GM18951 (cell line): Measurements from ENCODE around the gene ARL4C.

Experiments
- POLR2A ChIP-seq: IDR thresholded peaks from 4 replicates; pipeline ENCODE4 v1.6.1; 2011; ENCODE audit warnings: mild to moderate bottlenecking; ENCODE audit not compliant: insufficient read length, insufficient read depth; ENCODE audit errors: extremely low read depth
- in situ Hi-C: fragments of 300-500 bp; cut with MboI; formaldehyde crosslinking; loops from one replicate; pipeline ENCODE4 v1.12.0; 2022; ENCODE audit warnings: low sequenced_read_pairs, mixed read lengths, inconsistent platforms; ENCODE audit not compliant: unreplicated experiment

The ARL4C gene

DNA sequence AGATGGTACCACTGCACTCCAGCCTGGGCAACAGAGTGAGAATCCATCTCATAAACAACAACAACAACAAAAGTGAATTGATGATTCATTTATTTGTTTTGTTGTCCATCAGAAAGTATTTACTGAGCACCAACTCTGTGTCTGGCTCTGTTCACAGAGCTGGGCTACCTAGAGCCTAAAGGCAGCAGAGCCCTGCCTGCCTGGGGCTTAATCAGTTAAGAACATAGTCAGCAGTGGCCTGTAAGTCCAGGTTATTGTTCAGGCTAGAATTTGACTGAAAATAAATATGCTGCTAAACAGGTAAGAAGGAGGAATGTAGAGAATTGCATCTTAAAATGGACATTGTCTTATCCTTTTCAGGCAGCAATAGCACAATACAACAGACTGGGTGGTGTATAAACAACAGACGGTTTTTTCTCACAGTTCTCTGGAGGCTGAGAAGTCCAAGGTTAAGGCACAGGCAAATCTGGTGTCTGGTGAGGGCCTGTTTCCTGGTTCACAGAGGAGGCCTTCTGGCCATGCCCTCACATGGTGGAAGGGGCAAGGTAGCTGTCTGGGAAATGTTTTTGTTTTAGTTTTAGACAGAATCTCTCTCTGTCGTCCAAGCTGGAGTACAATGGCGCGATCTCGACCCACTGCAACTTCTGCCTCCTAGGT is 22.2 kb upstream of the ARL4C start:
- TF ChIP-seq POLR2A = no peak
- in situ Hi-C loops = no loop called here

DNA sequence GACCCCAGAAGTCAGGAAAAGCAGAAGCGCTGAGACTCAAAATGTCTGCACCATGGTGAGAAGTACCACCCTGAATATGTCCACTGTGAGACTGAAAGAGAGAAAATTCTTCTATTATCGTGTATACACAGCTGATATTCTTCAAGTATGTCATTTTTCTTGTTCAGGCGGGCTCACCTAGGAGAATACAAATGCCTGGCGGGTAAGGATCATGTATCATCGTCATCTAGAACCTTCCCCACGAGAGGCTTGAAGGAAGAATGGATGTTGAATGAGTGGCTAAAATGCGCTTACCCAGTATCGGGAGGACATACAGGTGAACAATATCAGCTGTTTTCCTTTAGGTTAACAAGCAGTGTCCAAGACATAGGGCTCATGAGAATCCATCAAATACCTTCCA is 21.1 kb upstream of the ARL4C start:
- in situ Hi-C loops = no loop called here
- TF ChIP-seq POLR2A = no peak

DNA sequence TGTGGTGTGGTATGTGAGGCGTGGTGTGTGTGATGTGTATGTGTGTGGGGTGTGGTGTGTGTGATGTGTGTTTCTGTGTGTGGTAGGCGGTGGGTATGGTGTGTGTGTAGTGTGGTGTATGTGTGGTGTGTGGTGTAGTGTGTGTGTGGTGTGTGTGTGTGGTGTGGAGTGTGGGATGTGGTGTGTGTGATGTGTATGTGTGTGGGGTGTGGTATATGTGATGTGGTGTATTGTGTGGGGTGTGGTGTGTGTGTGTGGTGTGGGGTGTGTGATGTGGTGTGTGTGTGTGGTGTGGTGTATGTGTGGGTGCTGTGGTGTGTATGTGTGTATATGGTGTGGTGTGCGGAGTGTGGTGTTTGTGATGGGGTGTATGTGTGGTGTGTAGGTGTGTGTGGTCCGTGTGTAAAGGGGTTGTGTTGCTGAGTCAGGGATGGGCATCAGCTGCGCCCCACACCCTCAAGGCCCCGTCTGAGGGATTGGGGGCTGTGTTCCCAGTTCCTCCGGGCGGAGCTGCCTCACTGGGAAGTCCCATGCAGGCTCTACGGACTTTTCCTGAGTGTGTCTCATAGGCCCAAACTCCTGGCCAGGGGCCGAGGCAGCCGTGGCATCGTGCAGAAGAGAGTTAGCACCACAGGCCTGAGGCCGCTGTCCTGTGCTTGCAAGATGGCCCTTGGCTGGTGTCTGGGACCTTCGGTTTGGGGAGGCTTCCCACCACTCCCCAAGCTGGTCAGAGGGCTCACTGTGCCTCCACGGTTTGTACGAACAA is 18.2 kb upstream of the ARL4C start:
- TF ChIP-seq POLR2A = no peak
- in situ Hi-C loops = no loop called here

DNA sequence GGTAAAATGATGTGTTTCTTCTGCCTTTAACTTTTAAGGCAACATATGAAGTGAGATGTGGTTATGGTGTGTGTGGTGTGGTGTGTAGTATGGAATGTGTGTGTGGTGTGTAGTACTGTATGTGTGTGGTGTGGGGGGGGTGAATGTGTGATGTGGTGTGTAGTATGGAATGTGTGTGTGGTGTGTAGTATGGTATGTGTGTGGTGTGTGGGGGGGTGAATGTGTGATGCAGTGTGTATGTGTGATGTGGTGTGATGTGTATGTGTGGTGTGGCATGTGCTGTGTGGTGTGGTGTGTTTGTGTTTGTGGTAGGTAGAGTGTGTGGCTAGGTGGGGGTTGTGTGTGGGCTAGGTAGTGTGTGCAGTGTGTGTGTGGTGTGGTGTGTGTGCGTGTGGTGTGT is 17.2 kb upstream of the ARL4C start:
- no peak for TF ChIP-seq POLR2A
- in situ Hi-C loops = no loop called here

DNA sequence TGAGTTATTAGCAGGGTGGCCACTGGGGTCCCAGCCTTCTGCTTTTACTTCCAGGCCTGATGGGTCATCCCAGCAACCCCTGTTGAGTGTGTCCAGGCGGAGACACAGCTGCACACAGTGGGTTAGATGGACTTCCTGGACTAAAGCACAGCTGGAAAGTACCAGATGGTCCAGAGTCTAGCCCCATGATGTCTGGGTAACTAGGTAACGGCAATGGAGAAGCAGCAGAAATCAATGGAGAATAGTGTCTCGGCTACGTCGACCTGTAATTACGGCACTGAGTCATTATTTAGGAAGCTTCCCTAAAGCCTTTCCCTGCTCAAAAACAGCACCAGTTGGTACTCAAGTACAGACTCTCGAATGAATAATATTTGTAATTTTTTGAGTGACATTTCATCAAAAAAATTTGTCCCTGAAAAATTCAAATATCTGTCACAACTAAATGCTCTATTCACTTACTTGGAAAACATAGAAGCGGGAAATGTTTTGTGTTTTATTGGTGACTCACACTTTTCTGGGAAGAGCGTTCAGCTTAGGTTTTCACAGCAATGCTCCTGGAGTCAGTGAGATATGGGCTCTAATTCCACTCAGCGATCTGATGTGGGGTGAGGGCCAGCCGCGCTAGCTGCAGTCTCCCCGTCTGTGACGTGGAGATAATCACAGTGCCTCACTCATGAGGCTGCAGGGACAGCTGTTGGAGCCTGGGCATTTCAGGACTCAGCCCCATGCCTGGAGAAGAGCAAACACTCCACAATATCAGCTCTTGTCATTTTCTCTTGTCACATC is 16.2 kb upstream of the ARL4C start:
- TF ChIP-seq POLR2A = no peak
- in situ Hi-C loops = no loop called here

DNA sequence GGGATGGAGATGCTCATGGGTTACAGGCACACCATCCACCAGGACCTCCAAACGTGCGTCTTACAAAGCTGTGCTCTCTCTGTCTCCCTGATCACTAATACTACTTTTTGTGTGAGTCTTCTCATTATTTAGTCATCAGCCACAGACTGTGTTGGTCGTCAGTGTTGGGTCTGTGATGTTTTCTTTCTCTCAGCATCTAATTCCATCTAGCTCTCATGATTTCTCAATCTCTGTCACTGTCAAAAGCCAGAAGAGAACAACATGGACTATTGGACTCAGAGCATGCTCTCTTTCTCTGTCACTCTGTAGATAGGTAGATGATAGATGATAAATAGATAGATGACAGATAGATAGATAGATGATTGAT is 6.0 kb upstream of the ARL4C start:
- in situ Hi-C loops = loop anchor here (10.0 kb wide), 1 partner anchor 368 kb away; no protein-coding TSS in a partner anchor
- TF ChIP-seq POLR2A = no peak

DNA sequence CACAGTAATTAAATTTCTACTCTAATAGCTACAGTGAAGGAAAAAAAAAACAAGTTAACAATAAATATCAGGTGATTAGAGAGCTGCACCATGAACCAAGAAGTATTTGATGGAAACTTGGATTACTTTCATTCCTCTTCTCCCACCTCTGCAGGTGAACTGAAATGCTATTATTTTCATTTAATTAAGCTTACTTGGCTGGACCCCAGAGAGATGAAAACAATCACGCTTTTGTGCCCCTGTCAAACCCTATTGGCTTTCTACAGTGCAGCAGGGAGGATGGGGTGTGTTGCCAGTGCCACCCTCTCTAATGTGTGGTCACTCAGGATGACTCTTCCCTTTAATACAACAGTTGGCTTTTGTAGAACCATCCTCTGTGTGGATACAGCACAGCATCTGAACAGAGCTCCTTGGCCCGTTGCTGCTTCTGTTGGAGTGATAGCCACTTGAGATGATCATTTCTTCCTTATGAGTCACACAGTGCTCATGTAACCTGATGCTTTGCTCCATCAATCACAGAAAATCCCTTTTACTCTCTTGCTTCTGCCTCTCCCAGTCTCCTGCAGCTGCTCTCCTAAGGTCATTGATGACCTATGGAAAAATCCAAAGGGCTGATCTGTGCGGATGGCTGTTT is 5.5 kb upstream of the ARL4C start:
- in situ Hi-C loops = loop anchor here (10.0 kb wide), 1 partner anchor 368 kb away; no protein-coding TSS in a partner anchor
- no peak for TF ChIP-seq POLR2A

DNA sequence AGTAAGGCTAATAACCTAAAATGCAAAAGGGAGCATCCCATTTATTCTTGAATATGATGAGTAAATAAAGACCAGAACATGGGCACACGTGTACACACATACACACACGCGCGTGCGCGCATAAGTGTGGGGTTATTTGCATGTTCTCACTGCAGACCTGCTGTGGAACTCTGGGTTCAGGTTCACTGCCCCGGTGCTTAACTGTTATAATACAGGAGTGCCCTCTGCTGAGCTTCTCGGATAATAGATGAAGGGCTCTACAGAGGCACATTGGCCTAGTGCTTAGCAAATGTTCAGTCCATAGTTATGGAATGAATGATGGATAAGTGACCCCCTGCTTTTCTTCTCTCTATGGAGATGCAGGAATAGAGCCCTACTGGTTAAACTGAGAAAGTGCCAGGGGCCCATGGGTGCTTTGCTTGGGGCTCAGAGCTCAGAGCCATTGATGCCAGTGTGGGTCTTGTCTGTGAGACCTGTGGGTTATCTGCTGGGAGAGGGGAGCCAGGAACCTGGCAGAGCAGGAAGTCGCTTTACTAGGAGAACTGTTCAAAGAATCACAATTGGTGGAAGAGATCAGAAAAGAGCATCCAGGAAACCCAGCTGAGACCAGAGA is 3.6 kb upstream of the ARL4C start:
- TF ChIP-seq POLR2A = no peak

DNA sequence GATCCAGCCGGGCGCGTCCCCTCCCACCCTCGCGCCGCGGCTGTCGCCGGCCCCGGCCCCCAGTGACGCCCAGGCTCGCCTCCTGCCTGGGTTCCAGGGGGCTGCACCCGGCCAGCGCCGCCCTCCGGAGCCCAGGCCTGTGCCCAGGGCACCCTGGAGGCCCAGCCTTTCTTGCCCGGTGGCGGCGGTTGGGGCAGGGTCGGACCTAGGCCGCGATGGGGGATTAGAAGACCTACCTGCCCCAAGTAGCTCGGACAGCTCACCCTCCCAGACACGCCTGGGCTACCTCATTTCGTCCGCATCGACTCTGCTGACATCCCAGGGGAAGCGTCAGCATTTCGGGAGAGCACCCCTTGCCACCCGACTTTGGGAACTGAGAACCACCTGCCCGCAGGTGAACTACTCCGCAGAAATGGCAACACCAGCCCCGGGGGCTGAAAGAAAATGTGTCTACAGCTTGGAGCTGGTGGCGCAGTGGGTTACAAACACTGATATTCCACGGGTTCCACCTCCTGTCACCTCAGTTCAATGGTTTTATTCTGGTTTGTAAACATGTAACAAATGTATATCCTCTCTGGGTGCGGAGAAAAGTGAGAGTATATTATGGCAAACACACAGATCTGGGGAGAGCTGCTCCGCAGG is 834 bp upstream of the ARL4C start:
- in situ Hi-C loops = loop anchor here (10.0 kb wide), 1 partner anchor 213 kb away; no protein-coding TSS in a partner anchor
- TF ChIP-seq POLR2A = no peak

More for the DNA sequence above, 3.6 kb upstream of the ARL4C start:
- in situ Hi-C loops = loop anchor here (10.0 kb wide), 1 partner anchor 366 kb away; no protein-coding TSS in a partner anchor

DNA sequence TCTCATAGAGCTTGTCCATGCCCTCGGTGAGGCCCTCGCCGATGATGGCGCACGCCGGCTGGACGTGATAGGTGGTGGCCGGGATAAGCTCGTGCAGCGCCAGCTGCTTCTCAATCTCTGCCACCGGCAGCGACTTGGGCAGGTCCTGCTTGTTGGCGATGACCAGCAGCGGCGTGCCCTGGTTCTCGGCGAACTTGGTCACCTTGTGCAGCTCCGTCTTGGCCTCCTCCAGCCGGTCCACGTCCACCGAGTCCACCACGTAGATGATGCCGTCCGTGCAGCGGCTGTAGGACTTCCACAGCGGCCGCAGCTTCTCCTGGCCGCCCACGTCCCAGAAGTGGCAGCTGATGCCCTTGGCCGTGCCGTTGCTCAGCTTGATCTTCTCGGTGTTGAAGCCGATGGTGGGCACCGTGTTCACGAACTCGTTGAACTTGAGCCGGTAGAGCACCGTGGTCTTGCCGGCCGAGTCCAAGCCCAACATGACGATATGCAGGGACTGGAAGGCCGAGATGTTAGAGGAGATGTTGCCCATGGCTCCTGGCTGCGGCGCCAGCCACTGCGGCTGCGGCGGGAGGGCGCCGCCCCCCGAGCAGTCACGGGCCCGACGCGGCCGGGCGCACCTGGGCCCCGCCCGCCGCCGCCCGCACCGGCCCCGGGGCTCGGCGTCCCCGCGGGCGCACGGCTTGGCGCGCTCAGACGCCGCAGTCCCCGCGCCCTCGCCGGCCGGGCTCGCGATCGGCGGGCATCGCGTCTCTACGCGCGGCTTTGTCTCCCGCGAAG is 636 bp downstream of the ARL4C start:
- no peak for TF ChIP-seq POLR2A
- in situ Hi-C loops = loop anchor here (10.0 kb wide), 1 partner anchor 211 kb away; no protein-coding TSS in a partner anchor

DNA sequence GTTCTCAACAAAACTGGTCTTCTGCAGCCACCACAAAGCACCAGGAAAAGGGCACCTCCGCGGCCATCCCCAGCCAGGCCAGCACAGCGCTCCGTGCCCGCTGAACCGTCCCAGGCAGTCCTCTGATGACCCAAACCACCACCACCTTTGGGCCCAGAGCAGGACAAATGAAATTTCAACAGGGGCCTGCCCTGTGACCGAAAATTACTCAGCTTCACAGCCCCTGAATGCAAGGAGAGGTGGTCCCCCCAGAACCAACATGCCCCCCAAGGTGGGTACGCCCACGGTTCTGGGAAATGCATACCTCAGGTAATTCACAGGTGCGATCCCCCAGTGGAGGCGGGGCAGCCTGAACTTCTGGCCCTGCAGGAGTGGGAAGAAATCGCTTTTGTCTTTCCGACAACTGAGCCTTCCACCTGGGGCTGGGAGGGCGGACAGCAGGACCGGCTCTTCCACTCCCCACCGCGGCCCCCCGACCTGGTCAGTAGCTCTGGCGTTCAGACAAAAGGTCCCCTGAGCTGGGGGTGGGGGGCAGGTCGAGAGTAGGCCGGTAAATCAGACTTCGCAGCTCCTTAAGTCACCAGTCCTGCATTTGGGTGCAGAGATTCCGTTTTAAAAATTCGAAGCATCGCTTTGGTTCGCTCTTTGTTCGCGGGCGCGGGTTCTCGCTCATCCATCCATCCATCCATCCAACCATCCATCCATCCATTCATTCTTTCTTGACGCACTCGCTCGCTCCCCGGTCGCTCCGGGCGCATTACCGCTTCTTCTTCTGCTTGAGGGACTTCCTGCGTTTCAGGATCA is 1.4 kb downstream of the ARL4C start:
- no peak for TF ChIP-seq POLR2A
- in situ Hi-C loops = loop anchor here (10.0 kb wide), 1 partner anchor 211 kb away; no protein-coding TSS in a partner anchor
